ENCODE data around the gene ETV6.
"Not testable (repeated sequence)": the region's sequence is repeated elsewhere in the genome, so short reads cannot be mapped to it uniquely, and the experiment has no call there.

Gene ETV6

DNA sequence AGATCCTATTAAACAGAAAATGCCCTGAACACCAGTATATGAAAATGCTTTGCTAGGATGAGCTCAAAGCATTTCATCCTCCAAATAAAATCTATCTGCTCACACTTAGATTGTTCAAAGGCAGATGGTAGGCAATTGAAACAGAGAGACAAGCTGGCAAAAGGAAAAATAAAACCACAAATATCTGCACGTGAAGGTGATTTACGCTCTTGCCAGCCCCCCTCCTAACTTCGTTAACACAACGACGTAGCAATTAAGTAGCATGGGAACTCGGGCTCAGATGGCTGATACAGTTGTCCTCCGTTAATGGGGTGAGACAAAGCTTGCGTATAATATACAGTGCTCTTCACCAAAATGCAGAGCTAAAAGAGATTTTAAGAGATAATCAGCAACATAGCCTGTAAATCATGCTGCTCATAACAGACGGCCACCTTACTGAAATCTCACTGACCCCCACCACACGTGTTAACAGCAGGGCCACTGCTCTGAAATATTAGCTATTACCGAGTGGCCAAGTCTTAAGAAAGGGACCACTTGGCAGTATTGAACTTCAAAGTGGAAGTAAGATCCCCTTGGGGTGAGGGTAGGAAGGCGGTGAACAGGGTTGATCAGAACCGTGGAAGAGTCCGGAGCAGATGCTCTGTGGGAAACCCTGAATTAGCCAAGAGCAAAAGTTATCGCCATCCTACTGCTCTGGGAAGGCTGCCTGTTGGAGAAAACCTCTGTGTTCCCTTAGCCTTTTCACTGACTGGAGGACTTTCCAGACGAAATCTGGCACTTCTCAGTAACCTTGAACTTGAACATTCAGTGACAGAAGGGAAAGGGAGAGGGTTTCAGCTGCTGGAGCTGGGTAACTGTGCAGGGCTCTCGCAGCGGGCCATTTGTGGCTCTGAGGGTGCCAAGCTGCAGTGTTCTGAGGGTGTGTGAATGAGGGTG lies 23.1 kb downstream of the ETV6 start:
- DNase-seq = no peak

DNA sequence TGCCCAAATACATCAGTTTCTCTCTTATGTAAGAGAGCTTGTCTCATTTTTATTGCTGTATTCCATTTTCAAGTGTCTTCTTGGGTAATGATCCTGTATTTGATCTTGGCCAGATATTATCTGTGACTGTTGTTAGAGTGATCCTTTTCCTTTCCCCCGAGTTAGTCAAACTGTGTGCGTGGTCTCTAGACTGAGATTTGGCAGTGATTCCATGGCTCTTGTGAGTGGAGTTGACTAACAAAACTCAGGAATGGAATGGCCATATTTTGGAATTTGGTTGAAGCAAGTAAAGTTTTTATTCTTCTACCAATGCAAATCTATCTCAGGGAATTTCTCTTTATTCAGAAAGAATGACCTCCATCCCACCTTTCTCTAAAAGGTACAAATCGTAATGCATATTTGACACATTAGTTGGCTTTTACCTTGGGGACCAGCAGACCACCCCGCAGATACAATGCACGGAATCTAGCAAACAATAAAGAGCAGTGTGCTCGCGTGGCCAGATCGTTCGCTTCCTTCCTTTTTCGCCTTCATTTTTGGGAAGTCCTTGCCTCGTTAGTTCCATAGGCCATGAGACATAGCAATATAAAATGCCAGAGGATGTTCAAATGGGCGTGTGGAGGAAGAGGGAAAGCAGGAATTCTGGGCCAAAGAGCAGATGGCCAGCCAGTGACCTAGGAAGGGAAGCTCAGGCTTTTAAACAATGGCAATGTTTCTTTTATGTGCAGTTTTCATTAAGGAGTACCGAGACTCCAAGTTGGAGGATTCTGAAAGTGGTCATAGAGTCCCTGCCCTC lies 24.4 kb downstream of the ETV6 start:
- no peak for DNase-seq

DNA sequence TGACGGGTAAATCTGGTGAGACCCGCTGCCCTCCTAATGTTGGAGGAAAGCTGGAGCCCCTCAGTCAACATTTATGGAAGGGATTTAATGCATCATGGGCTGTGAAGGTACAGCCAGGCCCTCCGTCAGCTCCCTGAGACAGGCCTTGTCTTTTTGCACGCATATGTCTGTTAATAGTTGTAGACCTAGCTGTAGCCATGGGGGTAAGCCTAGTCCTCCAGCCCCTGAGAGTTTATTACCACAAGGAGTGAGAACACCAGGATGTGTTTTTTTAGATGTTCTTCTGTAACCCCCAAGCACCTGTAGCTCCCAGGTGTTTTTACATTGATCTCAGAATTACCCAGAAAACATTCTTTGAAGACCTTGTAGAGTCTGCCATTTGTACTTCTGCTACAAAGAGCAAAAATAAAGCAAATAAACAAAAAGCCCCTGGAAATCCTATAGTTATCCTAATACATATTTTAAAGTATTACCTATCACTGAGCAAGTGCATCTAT lies 25.5 kb downstream of the ETV6 start:
- DNase-seq = no peak

DNA sequence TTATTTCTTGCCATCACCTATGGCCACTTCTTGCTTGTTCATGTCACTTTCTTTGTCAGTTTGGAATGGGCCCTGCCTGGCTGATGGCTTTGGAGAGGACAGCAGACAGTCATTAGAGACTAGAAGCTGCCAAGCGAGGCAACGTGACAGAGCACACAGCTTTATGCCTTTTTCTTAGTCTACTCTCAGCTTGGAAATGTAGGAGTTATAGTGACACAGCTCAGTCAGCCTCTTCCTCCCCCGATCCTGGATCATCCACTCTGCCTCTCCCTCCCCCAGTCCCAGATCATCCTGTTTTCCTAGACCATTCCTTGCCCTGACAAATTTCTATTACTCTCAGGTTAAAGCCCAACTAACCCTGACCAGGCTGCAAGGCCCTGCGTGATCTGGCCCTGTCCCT lies 26.6 kb downstream of the ETV6 start:
- no peak for DNase-seq

DNA sequence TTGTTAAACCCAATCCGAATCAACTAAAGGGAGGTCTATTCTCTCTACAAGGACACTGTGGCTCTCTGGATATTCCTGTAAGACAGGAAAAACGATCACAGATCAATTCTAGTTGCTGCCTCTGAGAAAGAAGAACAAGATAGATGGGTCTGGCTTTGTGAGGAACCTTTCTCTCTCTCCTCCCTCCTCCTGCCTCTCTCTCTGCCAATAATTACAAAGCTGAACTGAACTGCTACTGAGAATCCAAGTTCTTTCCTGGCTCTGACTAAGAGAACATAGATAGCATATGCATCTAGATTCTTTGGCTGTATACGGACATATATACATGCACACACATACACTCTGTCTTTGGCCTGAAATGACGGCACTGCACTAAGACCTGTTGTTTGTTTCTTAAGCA lies 27.6 kb downstream of the ETV6 start:
- DNase-seq = no peak

DNA sequence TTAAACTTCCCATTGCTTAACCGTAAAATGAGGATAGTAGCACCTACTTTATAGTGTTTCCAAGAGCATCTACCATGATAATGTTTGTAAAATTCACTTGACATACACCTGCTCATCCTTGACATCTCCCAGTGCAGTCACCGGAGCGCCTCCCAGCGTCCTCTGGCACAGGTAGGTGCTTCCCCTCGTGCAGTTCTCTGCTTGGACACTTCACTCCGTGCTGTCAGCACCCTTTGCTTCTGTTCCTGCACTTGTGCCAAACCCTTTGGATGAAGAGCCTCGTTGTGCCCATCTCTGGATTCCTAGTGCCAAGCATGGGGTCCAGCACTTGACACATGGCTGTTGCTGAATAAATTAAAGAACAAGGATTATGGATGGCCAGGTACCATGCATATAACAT lies 28.3 kb downstream of the ETV6 start:
- DNase-seq = no peak

DNA sequence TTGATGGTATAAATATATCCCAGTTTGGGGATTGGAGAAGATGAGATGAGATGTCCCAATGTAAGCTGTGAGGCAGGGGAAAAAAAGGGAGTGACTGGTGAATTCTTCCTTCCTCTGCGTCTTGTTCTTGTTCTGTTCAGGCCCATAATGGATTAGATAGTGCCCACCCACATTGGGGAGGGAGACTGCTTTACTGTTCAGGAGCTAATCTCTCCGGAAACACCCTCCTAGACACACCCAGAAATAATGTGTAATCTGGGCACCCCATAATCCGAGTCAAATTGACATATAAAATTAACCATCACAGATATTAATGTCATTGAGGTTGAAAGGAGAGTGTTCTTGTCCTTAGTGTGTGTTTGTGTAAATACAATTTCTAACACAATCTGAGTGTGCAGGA lies 29.3 kb downstream of the ETV6 start:
- no peak for DNase-seq

DNA sequence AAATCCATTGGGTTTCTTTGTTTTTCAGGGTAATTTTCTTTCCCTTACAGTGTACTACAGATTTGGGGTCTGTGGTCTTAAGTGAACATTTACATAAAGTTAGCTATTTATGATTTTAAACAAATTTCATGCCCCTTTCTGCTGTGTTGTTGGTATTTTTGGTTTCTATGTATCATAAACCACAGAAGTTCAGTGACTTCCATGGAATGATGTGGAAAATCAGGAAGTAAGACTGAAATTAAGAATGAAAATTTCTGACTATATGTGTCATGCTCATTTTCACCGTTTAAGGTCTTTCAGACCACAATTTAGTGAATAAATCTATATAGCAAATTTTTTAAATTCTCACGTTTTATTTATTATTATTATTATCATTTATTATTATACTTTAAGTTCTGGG lies 31.7 kb downstream of the ETV6 start:
- DNase-seq = no peak

DNA sequence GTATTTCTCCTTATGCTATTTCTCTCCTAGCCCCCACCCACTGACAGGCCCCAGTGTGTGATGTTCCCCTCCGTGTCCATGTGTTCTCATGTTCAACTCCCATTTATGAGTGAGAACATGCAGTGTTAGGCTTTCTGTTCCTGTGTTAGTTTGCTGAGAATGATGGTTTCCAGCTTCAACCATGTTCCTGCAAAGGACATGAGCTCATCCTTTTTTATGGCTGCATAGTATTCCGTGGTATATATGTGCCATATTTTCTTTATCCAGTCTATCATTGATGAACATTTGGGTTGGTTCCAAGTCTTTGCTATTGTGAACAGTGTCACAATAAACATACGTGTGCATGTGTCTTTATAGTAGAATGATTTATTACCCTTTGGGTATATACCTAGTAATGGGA lies 32.2 kb downstream of the ETV6 start:
- not testable (repeated sequence) for DNase-seq

DNA sequence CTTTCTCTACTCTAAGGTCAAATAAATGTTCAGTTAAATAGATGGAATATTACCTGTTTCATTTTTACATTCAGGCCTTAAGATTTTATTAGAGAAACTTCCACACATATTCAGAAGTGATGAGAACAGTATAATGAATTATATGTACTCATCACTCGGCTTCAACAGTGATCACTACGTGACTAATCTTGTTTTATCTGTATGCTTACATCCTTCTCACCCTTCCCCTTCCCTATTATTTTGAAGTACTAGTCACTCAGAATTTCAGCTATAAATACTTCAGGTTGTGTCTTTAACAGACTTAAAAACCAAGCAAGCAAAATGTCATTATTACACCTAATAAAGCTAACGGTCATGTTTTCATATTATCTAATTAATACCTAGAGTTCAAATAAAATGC lies 34.9 kb downstream of the ETV6 start:
- DNase-seq = no peak

DNA sequence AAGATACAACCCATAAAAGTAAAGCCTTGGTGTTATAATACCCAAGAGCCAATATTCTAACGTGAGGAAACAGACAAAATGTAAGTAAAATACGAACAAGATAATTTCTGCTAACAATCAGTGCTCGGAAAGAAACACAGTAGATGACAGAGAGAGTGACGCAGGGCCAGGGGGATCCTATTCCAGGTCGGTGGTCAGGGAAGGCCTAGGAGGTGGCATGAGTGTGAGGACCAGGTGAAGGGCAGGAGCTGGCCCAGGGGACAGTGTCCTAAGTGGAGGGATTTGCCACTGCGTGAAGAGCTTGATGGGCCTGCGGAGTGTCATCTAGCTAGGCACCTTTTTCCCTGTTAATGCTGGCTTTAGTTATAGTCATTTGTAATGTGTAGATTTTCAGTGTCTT lies 35.3 kb downstream of the ETV6 start:
- DNase-seq = no peak

DNA sequence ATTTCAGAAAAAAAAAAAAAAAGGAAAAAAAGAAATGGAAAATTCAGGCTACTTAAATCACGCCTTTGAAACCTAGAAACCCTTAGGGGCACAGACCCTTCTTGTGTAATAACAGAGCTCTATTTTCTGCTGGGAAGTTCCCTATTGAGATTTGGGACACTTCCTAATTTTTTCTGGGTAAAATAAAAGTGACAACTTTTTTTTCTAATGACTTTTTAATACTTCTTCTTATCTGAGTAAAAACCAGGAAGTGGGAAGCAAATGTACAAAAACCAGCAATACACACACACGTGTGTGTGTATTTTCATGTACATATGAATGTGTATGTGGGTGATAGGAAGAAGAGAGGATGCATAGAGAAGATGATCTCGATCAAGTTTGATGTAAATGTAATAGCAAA lies 35.8 kb downstream of the ETV6 start:
- no peak for DNase-seq

DNA sequence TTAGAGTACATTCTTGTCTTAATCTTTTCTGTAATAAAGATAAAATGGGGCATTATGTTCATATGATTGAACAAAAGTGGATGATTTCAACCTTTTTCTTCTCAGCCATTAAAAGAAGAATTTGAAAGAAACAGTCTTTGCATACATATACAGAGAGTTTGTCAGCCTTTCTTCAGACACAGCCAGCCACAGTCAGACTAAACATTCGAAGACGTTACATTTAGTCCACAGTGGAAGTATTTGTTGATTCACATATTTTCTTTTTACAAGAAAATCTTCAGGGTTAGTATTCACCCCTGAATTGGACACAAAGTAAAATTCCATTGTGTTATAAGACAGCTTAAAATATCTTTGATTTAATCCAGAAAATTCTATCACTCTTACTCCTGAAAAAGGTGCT lies 36.2 kb downstream of the ETV6 start:
- DNase-seq = no peak

DNA sequence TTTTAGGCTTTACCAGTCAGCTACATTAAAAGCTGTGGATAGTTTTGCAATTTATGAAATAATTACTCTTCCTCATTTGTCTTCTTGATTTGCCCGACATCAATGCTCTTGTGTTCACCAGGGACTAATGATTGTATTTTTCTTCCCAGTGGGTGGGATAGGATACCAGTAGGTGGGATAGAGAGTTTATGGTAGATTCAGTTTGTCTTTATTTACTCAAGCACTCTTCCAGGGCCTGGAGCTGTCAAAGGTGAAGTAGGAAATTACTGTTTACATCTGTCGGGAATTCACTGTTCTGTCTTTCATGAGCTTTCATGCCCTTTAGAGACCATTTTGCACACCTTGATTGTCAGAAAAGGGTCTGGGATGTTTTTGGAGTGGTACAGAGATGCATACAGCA lies 36.6 kb downstream of the ETV6 start:
- no peak for DNase-seq

DNA sequence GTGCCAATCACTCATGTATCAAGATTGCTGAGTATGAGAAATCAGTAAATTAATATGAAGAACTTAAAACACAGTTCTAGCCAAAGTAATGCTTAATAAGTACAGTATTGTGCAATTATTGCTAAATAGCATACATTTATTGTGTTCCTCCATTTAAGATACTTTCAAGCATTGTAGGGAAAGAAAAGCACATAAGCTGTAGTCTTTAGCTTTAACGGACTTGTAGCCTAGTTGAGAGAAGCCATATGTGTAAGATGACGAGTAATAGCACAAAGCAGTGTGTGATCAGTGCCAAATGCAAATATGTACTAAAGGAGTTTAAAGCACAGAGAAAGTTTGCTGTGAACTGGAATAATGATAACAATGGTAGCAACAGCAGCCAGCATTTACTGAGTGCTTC lies 38.1 kb downstream of the ETV6 start:
- no peak for DNase-seq

DNA sequence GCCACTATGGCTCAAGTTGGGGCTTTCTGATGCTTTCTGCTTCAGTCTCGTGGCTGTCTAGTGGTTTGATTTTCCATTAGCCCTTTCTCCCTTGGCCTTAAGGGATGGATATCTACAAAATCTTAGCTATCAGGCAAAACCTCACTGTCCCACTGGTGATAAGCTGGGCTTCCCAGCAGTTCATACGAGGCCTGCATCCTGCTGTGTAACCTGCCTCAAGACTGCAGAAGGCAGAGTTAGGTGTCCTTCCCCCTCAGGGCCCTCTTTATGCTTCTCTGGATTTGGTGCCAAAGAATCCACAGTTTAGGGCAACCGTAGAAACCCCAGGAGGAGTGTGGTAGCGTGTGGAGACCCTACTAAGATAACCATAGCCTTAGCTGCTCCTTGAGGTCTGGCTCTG lies 38.9 kb downstream of the ETV6 start:
- DNase-seq = no peak

DNA sequence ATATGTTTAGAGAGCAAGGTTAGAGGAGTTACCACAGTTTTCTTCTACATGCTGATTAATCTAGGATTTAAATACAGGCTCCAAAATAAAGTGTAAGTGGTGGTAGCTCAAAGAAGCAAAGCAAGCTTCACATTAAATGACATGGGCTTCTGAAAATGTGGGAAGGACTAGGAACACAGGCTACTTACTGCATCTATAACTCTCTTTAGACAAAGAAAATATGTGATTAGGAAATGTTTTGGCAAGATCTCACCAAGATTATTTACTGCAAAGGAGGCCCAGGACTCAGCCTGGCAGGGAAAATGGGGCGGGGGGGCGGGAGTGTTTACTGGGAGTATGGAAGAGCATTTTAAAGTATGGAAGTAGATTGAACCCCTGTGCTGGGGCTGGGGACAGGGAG lies 39.4 kb downstream of the ETV6 start:
- no peak for DNase-seq

DNA sequence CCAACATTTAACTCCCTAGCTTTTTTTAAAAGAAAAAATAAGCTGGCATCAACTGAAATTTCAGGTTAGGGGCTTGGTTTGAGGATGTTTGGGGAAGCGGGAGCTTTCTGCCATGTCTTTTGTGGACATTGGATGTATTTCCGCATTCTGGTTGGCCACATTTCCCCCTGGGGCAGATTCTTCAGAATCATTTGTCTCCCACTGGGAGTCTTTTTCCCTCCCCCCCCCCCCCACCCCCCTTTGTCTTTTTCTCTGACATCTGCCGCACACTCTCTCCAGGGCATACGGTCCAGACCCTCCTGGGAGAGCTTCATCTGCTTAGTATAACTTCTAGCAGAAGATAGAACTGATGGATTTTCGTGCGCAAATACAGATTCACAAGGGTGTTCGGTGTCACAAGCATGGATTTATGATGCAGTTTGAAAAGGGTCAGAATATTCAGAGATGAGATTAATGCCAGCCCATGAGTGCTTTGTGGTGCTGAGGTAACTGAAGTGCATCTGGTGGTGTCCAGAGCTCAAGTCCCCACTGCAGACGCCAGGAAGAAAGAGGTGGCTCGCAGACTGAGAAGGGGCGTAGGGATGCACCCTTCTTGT lies 40.2 kb downstream of the ETV6 start:
- DNase-seq = no peak

DNA sequence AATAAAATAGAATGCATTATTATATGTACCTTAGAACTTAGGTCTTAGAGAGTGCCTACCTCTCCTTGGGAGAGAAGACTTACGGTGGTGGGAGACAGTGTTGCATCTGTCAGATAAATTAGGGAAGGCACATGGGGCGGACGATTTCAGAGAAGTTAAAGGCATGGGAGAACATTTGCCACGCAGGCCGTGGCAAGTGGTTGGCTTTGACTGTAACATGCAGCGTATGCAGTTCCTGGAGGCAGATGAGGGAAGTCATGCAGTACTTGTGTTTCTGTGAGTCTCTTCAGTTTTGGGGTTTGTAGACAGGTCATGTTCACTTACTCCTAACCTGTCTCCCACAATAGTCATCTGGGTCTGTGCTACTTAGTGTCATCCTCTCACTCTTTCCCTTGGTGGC lies 43.6 kb downstream of the ETV6 start:
- DNase-seq = no peak

DNA sequence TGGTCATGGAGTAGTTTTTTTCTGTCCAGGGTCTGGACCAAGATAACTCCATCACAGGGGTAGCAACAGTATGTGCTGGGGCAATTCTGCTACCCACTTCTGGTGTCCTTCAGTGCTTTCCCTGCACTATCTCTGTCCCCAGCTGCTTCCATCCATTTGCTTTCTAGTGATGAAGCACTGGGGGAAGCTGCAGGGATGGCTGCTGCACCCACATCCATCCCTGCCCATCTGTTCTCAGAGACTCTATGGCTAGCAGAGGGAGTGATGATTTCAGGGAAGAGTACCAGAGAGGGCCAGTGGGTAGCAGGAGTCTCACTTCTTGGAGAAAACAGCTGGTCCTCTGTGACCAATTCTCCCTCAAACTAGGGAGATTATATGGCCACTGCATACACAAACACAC lies 44.1 kb downstream of the ETV6 start:
- DNase-seq = no peak

DNA sequence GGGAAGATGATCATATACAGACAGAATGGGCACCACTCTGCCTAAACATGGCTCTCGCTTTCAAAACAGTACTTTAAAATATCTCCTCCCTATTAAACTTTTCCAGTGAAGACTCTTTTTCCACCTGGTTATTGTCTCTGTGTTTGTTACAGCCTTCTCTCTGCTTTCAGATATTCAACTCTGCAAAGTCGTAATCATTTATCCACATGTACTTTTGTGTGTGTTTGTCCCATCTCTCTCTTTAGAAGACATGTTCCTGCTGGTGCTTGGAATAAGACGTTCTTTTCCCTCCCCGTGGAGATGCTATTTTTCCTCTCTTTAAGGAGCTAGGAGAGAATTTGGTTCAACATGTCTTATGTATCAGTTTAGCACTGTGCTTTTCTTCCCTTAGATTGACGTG lies 45.1 kb downstream of the ETV6 start:
- no peak for DNase-seq

DNA sequence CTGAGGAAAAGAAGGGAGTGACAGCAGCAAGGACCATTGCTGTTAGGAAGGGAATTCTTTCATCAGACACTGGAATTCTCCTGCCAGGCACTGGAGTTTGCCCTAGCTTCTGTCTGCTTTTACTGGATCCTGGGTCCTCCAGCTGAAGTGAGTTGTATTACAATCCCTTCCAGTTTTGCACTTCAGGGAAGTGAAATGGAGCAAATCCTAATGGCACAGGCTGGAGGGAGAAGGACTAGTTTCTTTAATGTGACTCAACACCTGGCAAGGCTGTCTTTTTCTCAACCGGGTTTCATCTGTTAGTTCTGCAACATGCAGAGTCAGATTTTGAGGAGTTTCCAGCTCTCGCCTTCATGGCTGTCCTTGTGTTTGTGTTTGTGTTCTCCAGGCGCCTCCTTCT lies 45.8 kb downstream of the ETV6 start:
- no peak for DNase-seq

DNA sequence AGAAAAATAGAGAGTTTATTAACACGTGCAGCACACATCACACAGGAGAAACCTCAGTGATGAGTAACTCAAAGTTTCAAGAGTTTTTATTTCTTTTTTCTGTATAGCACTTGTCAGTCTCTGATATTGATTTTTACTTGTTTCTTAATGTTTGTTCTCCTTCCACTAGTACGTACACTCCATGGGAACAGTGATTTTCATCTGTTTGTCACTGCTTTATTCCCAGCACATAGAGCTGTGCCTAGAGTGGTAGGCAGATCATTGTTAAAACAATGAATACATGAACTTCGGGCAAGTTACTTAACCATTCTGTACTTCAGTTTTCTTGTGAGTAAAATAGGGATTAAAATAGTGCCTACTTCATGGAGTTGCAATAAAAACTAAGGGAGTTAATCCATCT lies 46.6 kb downstream of the ETV6 start:
- no peak for DNase-seq

DNA sequence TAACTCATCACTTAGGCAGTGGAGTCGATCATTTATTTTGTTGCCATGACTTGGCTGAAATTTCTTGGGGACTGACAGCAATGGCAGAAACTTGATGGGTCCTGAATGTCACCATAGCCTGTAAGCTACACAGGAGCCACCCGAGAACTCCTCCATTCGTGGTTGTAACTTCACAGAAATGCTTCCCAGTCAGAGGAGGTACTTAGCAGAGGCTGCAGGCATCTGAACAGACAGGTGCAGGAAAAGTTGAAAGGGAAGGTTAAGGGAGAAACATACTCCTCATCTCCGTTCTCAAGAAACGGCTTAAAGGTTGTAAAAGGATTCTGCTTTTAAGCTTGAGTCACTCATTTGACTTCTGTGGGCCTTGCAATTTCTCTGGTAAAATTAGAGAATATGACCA lies 47.7 kb downstream of the ETV6 start:
- DNase-seq = no peak

All from central memory CD4-positive, alpha-beta T cell (primary cell).